CD4-positive, alpha-beta T cell (primary cell): Measurements from ENCODE around the gene PGAP3. TPM values are rescaled to one million over a fixed set of nuclear protein-coding genes. Genes with fewer than 3 reads are reported as not detected.

Source experiments
- ATAC-seq: fragments of 200-7000 bp; cut with Tn5 transposase; one replicate; pipeline ENCODE4 v1.10.0; 2022; ENCODE audit warnings: mild to moderate bottlenecking; ENCODE audit not compliant: poor library complexity
- CTCF ChIA-PET: fragments of 350-600 bp; sonication (Branson Sonifier 250); formaldehyde crosslinking; loops from one replicate; lab custom pipeline; 2021; ENCODE audit warnings: antibody characterized with exemption, inconsistent platforms; lab: Charles Lee
- POLR2A ChIA-PET: fragments of 350-600 bp; sonication (Branson Sonifier 250); formaldehyde crosslinking; loops from one replicate; lab custom pipeline; 2021; ENCODE audit warnings: antibody characterized with exemption, inconsistent platforms; lab: Charles Lee
- DNase-seq, 14 experiments: peaks; one replicate each; pipeline ENCODE4 v3.0.0-alpha.2; 2013 to 2020; ENCODE audit warnings: mixed read lengths in 2 of 14
- H3K27ac ChIP-seq, 2 donors: one replicate each; pipeline versions ENCODE4 v1.5.1 to v1.7.0; 2013; ENCODE audit warnings: low read length in 2 of 2, low read depth in 1 of 2, mild to moderate bottlenecking in 1 of 2
- H3K27me3 ChIP-seq, 2 experiments: 1 replicate in 1 of 2; 2 replicates in 1 of 2; pipeline versions ENCODE4 v1.6.1 to v1.7.0; 2013; ENCODE audit warnings: low read length in 2 of 2, control low read depth in 1 of 2, mild to moderate bottlenecking in 1 of 2, moderate library complexity in 1 of 2; ENCODE audit not compliant: insufficient read depth in 2 of 2, control insufficient read depth in 1 of 2
- H3K36me3 ChIP-seq: one replicate; pipeline ENCODE4 v1.6.1; 2013; ENCODE audit warnings: low read length, control low read depth; ENCODE audit not compliant: insufficient read depth
- H3K4me1 ChIP-seq: one replicate; pipeline ENCODE4 v1.6.1; 2013; ENCODE audit warnings: low read length, control low read depth; ENCODE audit not compliant: insufficient read depth
- H3K4me3 ChIP-seq: one replicate; pipeline ENCODE4 v1.5.1; 2013; ENCODE audit warnings: mild to moderate bottlenecking, low read length, moderate library complexity
- H3K9me3 ChIP-seq, 2 experiments: 1 replicate in 1 of 2; 2 replicates in 1 of 2; pipeline versions ENCODE4 v1.6.1 to v1.7.0; 2013; ENCODE audit warnings: low read length in 2 of 2, mild to moderate bottlenecking in 2 of 2, control low read depth in 1 of 2, moderate library complexity in 1 of 2; ENCODE audit not compliant: control insufficient read depth in 1 of 2, insufficient read depth in 1 of 2
- H3K27ac Mint-ChIP-seq: one replicate; pipeline ENCODE4 v1.8.0; 2020; ENCODE audit warnings: mixed read lengths
- H3K27me3 Mint-ChIP-seq: one replicate; pipeline ENCODE4 v1.8.0; 2021; ENCODE audit warnings: mixed read lengths
- H3K36me3 Mint-ChIP-seq: one replicate; pipeline ENCODE4 v1.8.0; 2021; ENCODE audit warnings: low read depth, mixed read lengths
- H3K4me1 Mint-ChIP-seq: one replicate; pipeline ENCODE4 v1.8.0; 2021; ENCODE audit warnings: low read depth, mixed read lengths
- H3K4me3 Mint-ChIP-seq: one replicate; pipeline ENCODE4 v1.8.0; 2020; ENCODE audit warnings: mild to moderate bottlenecking, mixed read lengths
- H3K9me3 Mint-ChIP-seq: one replicate; pipeline ENCODE4 v1.8.0; 2020; ENCODE audit warnings: mixed read lengths
- intact Hi-C, 2 experiments: fragments of 100-400 bp; cut with DNase I in 1 of 2; cut with micrococcal nuclease in 1 of 2; formaldehyde crosslinking; loops; one replicate each; pipeline versions ENCODE4 v1.15.1 to v1.9.0; 2023 to 2025; cut with DNase I, micrococcal nuclease
- total RNA-seq, 174 experiments: library from RNA in 2 of 174; stranded (reverse) in 2 of 174; gene quantifications; one replicate each; pipeline ENCODE4 v1.2.3 and lab custom pipeline; 2021 to 2026
- TF ChIP-seq, protein P1 (sequence below): fragments of 200-600 bp; IDR thresholded peaks from one replicate; pipeline ENCODE4 v1.8.0; 2022; ENCODE audit warnings: antibody characterized with exemption, mild to moderate bottlenecking

PGAP3 gene
- total RNA-seq, 2 experiments from 2014 or later, result 26.1 to 30.7 TPM

GRCh38 chr17:39653316-39653661, 34.6 kb downstream of the PGAP3 start:
- no peak overlapping the region for H3K4me3 ChIP-seq
- H3K27ac Mint-ChIP-seq, result no peak overlapping the region
- peaks cover 56% of the 10 kb centered on the region for H3K4me1 Mint-ChIP-seq
- TF ChIP-seq, protein P1, sequence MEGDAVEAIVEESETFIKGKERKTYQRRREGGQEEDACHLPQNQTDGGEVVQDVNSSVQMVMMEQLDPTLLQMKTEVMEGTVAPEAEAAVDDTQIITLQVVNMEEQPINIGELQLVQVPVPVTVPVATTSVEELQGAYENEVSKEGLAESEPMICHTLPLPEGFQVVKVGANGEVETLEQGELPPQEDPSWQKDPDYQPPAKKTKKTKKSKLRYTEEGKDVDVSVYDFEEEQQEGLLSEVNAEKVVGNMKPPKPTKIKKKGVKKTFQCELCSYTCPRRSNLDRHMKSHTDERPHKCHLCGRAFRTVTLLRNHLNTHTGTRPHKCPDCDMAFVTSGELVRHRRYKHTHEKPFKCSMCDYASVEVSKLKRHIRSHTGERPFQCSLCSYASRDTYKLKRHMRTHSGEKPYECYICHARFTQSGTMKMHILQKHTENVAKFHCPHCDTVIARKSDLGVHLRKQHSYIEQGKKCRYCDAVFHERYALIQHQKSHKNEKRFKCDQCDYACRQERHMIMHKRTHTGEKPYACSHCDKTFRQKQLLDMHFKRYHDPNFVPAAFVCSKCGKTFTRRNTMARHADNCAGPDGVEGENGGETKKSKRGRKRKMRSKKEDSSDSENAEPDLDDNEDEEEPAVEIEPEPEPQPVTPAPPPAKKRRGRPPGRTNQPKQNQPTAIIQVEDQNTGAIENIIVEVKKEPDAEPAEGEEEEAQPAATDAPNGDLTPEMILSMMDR, result no peak
- POLR2A ChIA-PET, result interaction anchor here (1.1 to 2.7 kb wide), 4 partner anchors 15 to 35 kb away, joined by 5 to 8 read pairs (median 6); partner anchors contain the start of gene PNMT
- H3K27ac ChIP-seq, result no peak overlapping the region
- no peak for DNase-seq
- no peaks in the 10 kb centered on the region for H3K9me3 ChIP-seq
- H3K9me3 Mint-ChIP-seq, result no peaks in the 10 kb centered on the region
- H3K27me3 ChIP-seq, result no peaks in the 10 kb centered on the region
- CTCF ChIA-PET, result interaction anchor here (0.9 to 2.8 kb wide), 20 partner anchors 8 to 328 kb away, joined by 3 to 66 read pairs (median 5); partner anchors contain the start of genes IKZF3, PGAP3, PNMT and PSMD3
- H3K36me3 ChIP-seq, result peaks cover 38% of the 10 kb centered on the region
- intact Hi-C loops, result loop anchor here in 1 of 2 experiments (1.0 kb wide), 1 partner anchor 31 kb away; no protein-coding TSS in a partner anchor
- ATAC-seq, result no peak
- peaks cover 42% of the 10 kb centered on the region for H3K36me3 Mint-ChIP-seq
- H3K4me3 Mint-ChIP-seq, result no peak overlapping the region
- H3K27me3 Mint-ChIP-seq, result no peaks in the 10 kb centered on the region
- H3K4me1 ChIP-seq, result peaks cover 25% of the 10 kb centered on the region

DNA sequence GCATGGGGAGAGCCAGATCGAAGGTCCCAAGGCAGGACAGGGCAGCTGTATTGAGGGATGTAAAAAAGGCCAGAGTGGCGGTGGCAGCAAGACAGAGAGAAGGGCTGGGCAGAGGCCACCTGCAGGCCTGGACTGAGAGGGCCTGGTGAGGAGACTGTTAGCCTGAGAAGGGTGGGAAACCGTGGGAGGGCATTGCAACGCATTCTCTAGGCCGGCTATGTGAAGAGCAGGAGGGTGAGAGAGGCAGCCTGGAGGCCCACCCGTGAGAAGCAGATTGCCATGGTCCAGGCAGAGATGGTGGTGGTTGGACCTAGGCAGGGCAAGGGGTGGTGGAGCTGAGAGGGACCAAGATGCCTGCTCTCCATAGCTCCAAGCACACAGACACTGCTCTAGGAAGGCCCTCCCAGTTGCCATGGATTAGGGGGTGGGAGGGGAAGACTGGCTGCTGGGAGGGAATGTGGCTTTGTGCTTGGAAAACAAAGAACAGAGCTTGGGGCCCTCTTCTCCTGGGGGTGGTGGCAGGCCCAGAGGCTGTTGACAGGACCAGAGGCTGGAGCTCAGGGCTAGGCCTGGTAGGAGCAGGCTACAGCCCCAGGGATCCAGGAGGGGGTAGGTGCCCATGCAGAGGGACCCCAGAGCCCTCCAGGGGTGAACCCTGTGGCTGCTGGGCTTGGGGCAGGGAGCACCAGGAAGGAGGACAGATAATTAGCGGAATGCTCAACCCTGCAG, 35.1 kb downstream of the PGAP3 start:
- Mint-ChIP-seq H3K4me1 (peaks cover 51% of the 10 kb centered on the region), H3K9me3 (no peaks in the 10 kb centered on the region), H3K36me3 (peaks cover 37% of the 10 kb centered on the region), H3K4me3 (no peak overlapping the region), H3K27ac (peak overlapping the region; percentile 45), H3K27me3 (no peaks in the 10 kb centered on the region)
- TF ChIP-seq, protein P1, result no peak
- H3K27me3 ChIP-seq, result no peaks in the 10 kb centered on the region
- H3K36me3 ChIP-seq, result peaks cover 32% of the 10 kb centered on the region
- no peak overlapping the region for H3K27ac ChIP-seq
- no peak overlapping the region for H3K4me3 ChIP-seq
- POLR2A ChIA-PET, result interaction anchor here (1.3 to 2.7 kb wide), 2 partner anchors 15 to 31 kb away, joined by 3 to 8 read pairs; no protein-coding TSS in a partner anchor
- DNase-seq (no peak), ATAC-seq (no peak)
- CTCF ChIA-PET, result interaction anchor here (0.7 to 2.8 kb wide), 6 partner anchors 15 to 31 kb away, joined by 3 to 21 read pairs (median 4); partner anchors contain the start of genes PNMT and STARD3
- H3K9me3 ChIP-seq, result no peaks in the 10 kb centered on the region
- intact Hi-C loops, result loop anchor here in 1 of 2 experiments (1.0 kb wide), 1 partner anchor 30 kb away; no protein-coding TSS in a partner anchor
- peaks cover 23% of the 10 kb centered on the region for H3K4me1 ChIP-seq

DNA sequence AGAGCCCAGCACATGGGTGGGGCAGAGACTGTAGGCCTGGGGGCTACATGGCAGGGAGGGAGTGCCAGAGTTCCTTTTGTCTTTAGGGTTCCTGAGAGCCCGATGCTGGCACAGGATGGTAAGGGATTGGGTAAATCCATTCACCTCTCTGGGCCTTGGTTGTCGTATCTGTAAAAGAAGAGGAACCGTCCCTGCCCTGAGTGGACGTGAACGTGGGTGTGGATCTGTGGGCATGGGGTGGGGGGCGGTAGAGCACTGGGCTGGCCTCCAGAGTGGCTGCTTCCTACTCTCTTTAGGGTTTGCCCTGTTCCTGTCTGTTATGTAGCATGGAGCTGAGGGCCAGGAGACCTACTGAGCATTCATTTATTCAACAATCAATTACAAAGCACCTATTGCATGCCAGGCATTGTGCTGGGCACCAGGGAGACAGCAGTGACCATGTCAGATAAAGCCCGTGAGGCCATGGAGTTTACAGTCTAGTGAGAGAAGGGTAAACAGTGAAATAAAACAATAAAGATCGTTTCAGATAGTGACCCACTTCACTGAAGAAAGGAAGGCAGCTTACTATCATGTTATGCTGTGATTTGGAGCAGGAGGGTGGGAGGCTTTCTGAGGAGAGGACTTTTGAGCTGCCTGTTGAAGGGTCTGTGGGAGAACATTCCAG, 35.8 kb downstream of the PGAP3 start:
- no peaks in the 10 kb centered on the region for H3K9me3 Mint-ChIP-seq
- H3K4me1 Mint-ChIP-seq, result peaks cover 50% of the 10 kb centered on the region
- H3K36me3 Mint-ChIP-seq, result peaks cover 34% of the 10 kb centered on the region
- CTCF ChIA-PET, result interaction anchor here (0.7 to 1.1 kb wide), 3 partner anchors 27 to 30 kb away, joined by 3 to 5 read pairs (median 4); no protein-coding TSS in a partner anchor
- no peaks in the 10 kb centered on the region for H3K27me3 Mint-ChIP-seq
- DNase-seq (no peak), ATAC-seq (no peak)
- H3K4me3 ChIP-seq, result no peak overlapping the region
- H3K36me3 ChIP-seq, result peaks cover 27% of the 10 kb centered on the region
- peak overlapping the region; percentile 45 for H3K27ac Mint-ChIP-seq
- peaks cover 27% of the 10 kb centered on the region for H3K4me1 ChIP-seq
- POLR2A ChIA-PET, result interaction anchor here (1.3 kb wide), 1 partner anchor 31 kb away, joined by 3 read pairs; no protein-coding TSS in a partner anchor
- no peaks in the 10 kb centered on the region for H3K27me3 ChIP-seq
- no peaks in the 10 kb centered on the region for H3K9me3 ChIP-seq
- intact Hi-C loops, result no loop called here
- TF ChIP-seq, protein P1, result no peak
- H3K27ac ChIP-seq, result no peak overlapping the region
- no peak overlapping the region for H3K4me3 Mint-ChIP-seq
